ENCODE data around the gene TP53RK. TPM values are rescaled to one million over a fixed set of nuclear protein-coding genes. Genes with fewer than 3 reads are reported as not detected.

The TP53RK gene
- total RNA-seq, 2 experiments from 2014 or later = 14.8 to 20.9 TPM

- DNase-seq (no peak), ATAC-seq (no peak)
- Mint-ChIP-seq H3K36me3 (no peaks in the 10 kb centered on the region), H3K4me1 (peaks cover 6% of the 10 kb centered on the region), H3K9me3 (ENCODE audit: low read depth) (no peaks in the 10 kb centered on the region), H3K27me3 (peaks cover 26% of the 10 kb centered on the region), H3K4me3 (no peak overlapping the region), H3K27ac (no peak overlapping the region)
- CTCF ChIA-PET = no interaction called here
Measured at GRCh38 chr20:46713957-46714834, 25.0 kb upstream of the TP53RK start.

GRCh38 chr20:46712056-46712636 lies 22.9 kb upstream of the TP53RK start:
- Mint-ChIP-seq H3K27ac (no peak overlapping the region), H3K9me3 (ENCODE audit: low read depth) (no peaks in the 10 kb centered on the region), H3K27me3 (peaks cover 47% of the 10 kb centered on the region), H3K36me3 (no peaks in the 10 kb centered on the region), H3K4me3 (no peak overlapping the region), H3K4me1 (peaks cover 9% of the 10 kb centered on the region)
- ATAC-seq = no peak
- no peak for DNase-seq
- CTCF ChIA-PET = no interaction called here

GRCh38 chr20:46710153-46710913 lies 21.1 kb upstream of the TP53RK start:
- DNase-seq (no peak), ATAC-seq (no peak)
- H3K36me3 Mint-ChIP-seq = peaks cover 2% of the 10 kb centered on the region
- no peak overlapping the region for H3K27ac Mint-ChIP-seq
- CTCF ChIA-PET = no interaction called here
- H3K4me3 Mint-ChIP-seq = peak overlapping the region; percentile 37
- peaks cover 9% of the 10 kb centered on the region for H3K4me1 Mint-ChIP-seq
- H3K27me3 Mint-ChIP-seq = peaks cover 61% of the 10 kb centered on the region
- H3K9me3 Mint-ChIP-seq (ENCODE audit: low read depth) = no peaks in the 10 kb centered on the region

GRCh38 chr20:46709459-46710152 lies 20.4 kb upstream of the TP53RK start, which contains the start of gene SLC2A10:
Gene SLC2A10, plus strand, starts transcription at chr20:46709649. Its CDS starts 88 bp downstream, at chr20:46709737.
- ATAC-seq (peak; percentile 57), DNase-seq (no peak)
- Mint-ChIP-seq H3K4me1 (peaks cover 9% of the 10 kb centered on the region), H3K4me3 (peak within 1 kb of the TSS; percentile 37), H3K36me3 (peaks cover 2% of the 10 kb centered on the region), H3K9me3 (ENCODE audit: low read depth) (no peaks in the 10 kb centered on the region), H3K27me3 (peaks cover 67% of the 10 kb centered on the region), H3K27ac (no peak within 1 kb of the TSS)
- CTCF ChIA-PET = no interaction called here

- ATAC-seq = no peak
- H3K9me3 Mint-ChIP-seq (ENCODE audit: low read depth) = no peaks in the 10 kb centered on the region
Measured at GRCh38 chr20:46709055-46709458, 19.8 kb upstream of the TP53RK start.

GRCh38 chr20:46708172-46708860 lies 19.1 kb upstream of the TP53RK start:
- ATAC-seq = no peak

More at GRCh38 chr20:46709055-46709458, 19.8 kb upstream of the TP53RK start:
- DNase-seq = no peak
- H3K4me3 Mint-ChIP-seq = no peak overlapping the region
- H3K36me3 Mint-ChIP-seq = peaks cover 2% of the 10 kb centered on the region
- CTCF ChIA-PET = interaction anchor here (1.4 kb wide), 1 partner anchor 29 kb away, joined by 5 read pairs; no protein-coding TSS in a partner anchor
- H3K27ac Mint-ChIP-seq = no peak overlapping the region
- peaks cover 66% of the 10 kb centered on the region for H3K27me3 Mint-ChIP-seq
- peaks cover 9% of the 10 kb centered on the region for H3K4me1 Mint-ChIP-seq

GRCh38 chr20:46706242-46706641 lies 17.0 kb upstream of the TP53RK start:
- Mint-ChIP-seq H3K4me3 (no peak overlapping the region), H3K36me3 (peaks cover 2% of the 10 kb centered on the region), H3K4me1 (peaks cover 9% of the 10 kb centered on the region), H3K27ac (no peak overlapping the region), H3K27me3 (peaks cover 65% of the 10 kb centered on the region), H3K9me3 (ENCODE audit: low read depth) (no peaks in the 10 kb centered on the region)
- no peak for ATAC-seq
- CTCF ChIA-PET = interaction anchor here (1.2 kb wide), 1 partner anchor 162 kb away, joined by 4 read pairs; no protein-coding TSS in a partner anchor
- no peak for DNase-seq

More at GRCh38 chr20:46708172-46708860, 19.1 kb upstream of the TP53RK start:
- Mint-ChIP-seq H3K27ac (no peak overlapping the region), H3K4me3 (no peak overlapping the region), H3K9me3 (ENCODE audit: low read depth) (no peaks in the 10 kb centered on the region), H3K27me3 (peaks cover 67% of the 10 kb centered on the region), H3K4me1 (peaks cover 9% of the 10 kb centered on the region), H3K36me3 (peaks cover 2% of the 10 kb centered on the region)
- DNase-seq = no peak
- CTCF ChIA-PET = interaction anchor here (1.4 kb wide), 1 partner anchor 28 kb away, joined by 5 read pairs; no protein-coding TSS in a partner anchor

- H3K4me1 Mint-ChIP-seq = peaks cover 9% of the 10 kb centered on the region
- no peak overlapping the region for H3K27ac Mint-ChIP-seq
- no peaks in the 10 kb centered on the region for H3K9me3 Mint-ChIP-seq (ENCODE audit: low read depth)
- peaks cover 60% of the 10 kb centered on the region for H3K27me3 Mint-ChIP-seq
- CTCF ChIA-PET = interaction anchor here (1.2 kb wide), 1 partner anchor 161 kb away, joined by 4 read pairs; no protein-coding TSS in a partner anchor
- H3K36me3 Mint-ChIP-seq = peaks cover 2% of the 10 kb centered on the region
- H3K4me3 Mint-ChIP-seq = no peak overlapping the region
- DNase-seq = no peak
- no peak for ATAC-seq
Measured at GRCh38 chr20:46705378-46705729, 16.1 kb upstream of the TP53RK start.

GRCh38 chr20:46704714-46705377 lies 15.6 kb upstream of the TP53RK start:
- ATAC-seq (no peak), DNase-seq (no peak)
- peaks cover 57% of the 10 kb centered on the region for H3K27me3 Mint-ChIP-seq
- H3K9me3 Mint-ChIP-seq (ENCODE audit: low read depth) = no peaks in the 10 kb centered on the region
- H3K36me3 Mint-ChIP-seq = peaks cover 2% of the 10 kb centered on the region
- no peak overlapping the region for H3K27ac Mint-ChIP-seq
- peaks cover 5% of the 10 kb centered on the region for H3K4me1 Mint-ChIP-seq
- H3K4me3 Mint-ChIP-seq = no peak overlapping the region
- CTCF ChIA-PET = no interaction called here

GRCh38 chr20:46703435-46703834 lies 14.2 kb upstream of the TP53RK start:
- CTCF ChIA-PET = interaction anchor here (0.7 kb wide), 1 partner anchor 1022 kb away, joined by 3 read pairs; no protein-coding TSS in a partner anchor
- peaks cover 48% of the 10 kb centered on the region for H3K27me3 Mint-ChIP-seq
- DNase-seq (no peak), ATAC-seq (no peak)
- no peak overlapping the region for H3K4me3 Mint-ChIP-seq
- no peaks in the 10 kb centered on the region for H3K4me1 Mint-ChIP-seq
- H3K9me3 Mint-ChIP-seq (ENCODE audit: low read depth) = no peaks in the 10 kb centered on the region
- H3K27ac Mint-ChIP-seq = no peak overlapping the region
- peaks cover 2% of the 10 kb centered on the region for H3K36me3 Mint-ChIP-seq

GRCh38 chr20:46702447-46703203 lies 13.4 kb upstream of the TP53RK start:
- DNase-seq (no peak), ATAC-seq (no peak)
- no peaks in the 10 kb centered on the region for H3K4me1 Mint-ChIP-seq
- H3K27ac Mint-ChIP-seq = no peak overlapping the region
- peaks cover 40% of the 10 kb centered on the region for H3K27me3 Mint-ChIP-seq
- no peak overlapping the region for H3K4me3 Mint-ChIP-seq
- no peaks in the 10 kb centered on the region for H3K9me3 Mint-ChIP-seq (ENCODE audit: low read depth)
- CTCF ChIA-PET = no interaction called here
- peaks cover 2% of the 10 kb centered on the region for H3K36me3 Mint-ChIP-seq

Measured in activated CD8-positive, alpha-beta memory T cell treated with anti-CD3 and anti-CD28 coated beads, Interleukin-2, amount 10 ng/mL, durations not matched to agents 7 days and 5 days (primary cell).